Endothelial cell of umbilical vein (primary cell): ENCODE data around the gene POLR2J. TPM values are rescaled to one million over a fixed set of nuclear protein-coding genes. Genes with fewer than 3 reads are reported as not detected.
A peak's percentile ranks its signal among the peaks of the same experiment; 100 is the strongest.

Experiments
- BruUV-seq: library from RNA; stranded (reverse); fragments of 400-500 nt; replicated peaks from 2 replicates; lab custom pipeline; 2021; lab: Mats Ljungman, UMichigan
- CTCF ChIA-PET: fragments of 300-600, 350-600 bp; sonication (Branson Sonifier 250); formaldehyde crosslinking; loops from one replicate; lab custom pipeline; 2021; ENCODE audit warnings: antibody characterized with exemption, inconsistent platforms; lab: Charles Lee
- POLR2A ChIA-PET: fragments of 300-600, 350-600 bp; sonication (Branson Sonifier 250); formaldehyde crosslinking; loops from one replicate; lab custom pipeline; 2021; ENCODE audit warnings: antibody characterized with exemption, inconsistent platforms; lab: Charles Lee
- DNase-seq: peaks from one replicate; pipeline ENCODE4 v3.0.0-alpha.2; 2011; ENCODE audit warnings: low read depth, low spot score
- FAIRE-seq: peaks from 2 replicates; lab custom pipeline; 2011; peaks lifted over from hg19 to GRCh38; lab: Jason Lieb, UNC
- H2AFZ ChIP-seq: 2 replicates; pipeline ENCODE4 v1.6.0; 2012; ENCODE audit warnings: low read depth, low read length, control low read depth, inconsistent platforms
- H3K27ac ChIP-seq: 2 replicates; pipeline ENCODE4 v1.5.1; 2011; ENCODE audit warnings: low read depth, mild to moderate bottlenecking, control low read depth, low read length, moderate library complexity; ENCODE audit not compliant: insufficient read depth
- H3K27me3 ChIP-seq, 2 experiments: 2 replicates each; pipeline versions ENCODE4 v1.6.0 to v1.6.1; 2011; ENCODE audit warnings: low read length in 2 of 2, mixed read lengths in 1 of 2; ENCODE audit not compliant: control insufficient read depth in 2 of 2, insufficient read depth in 2 of 2
- H3K36me3 ChIP-seq, 2 experiments: 2 replicates in 1 of 2; 3 replicates in 1 of 2; pipeline ENCODE4 v1.5.1; 2011; ENCODE audit warnings: low read length in 2 of 2, mild to moderate bottlenecking in 1 of 2, moderate library complexity in 1 of 2; ENCODE audit not compliant: control insufficient read depth in 2 of 2, insufficient read depth in 2 of 2; ENCODE audit errors: extremely low read depth in 1 of 2
- H3K4me1 ChIP-seq: 3 replicates; pipeline ENCODE4 v1.5.1; 2011; ENCODE audit warnings: mild to moderate bottlenecking, low read length; ENCODE audit not compliant: control insufficient read depth, insufficient read depth; ENCODE audit errors: extremely low read depth
- H3K4me2 ChIP-seq: 2 replicates; pipeline ENCODE4 v1.6.1; 2011; ENCODE audit warnings: low read length, control low read depth, mixed read lengths; ENCODE audit not compliant: insufficient read depth
- H3K4me3 ChIP-seq, 3 experiments: fragments of 200-600 bp in 1 of 3; sonication (generic), shearing (Covaris generic) in 1 of 3; replicated peaks in 1 of 3; 2 replicates each; pipeline ENCODE4 v1.5.1; 2011 to 2016; ENCODE audit warnings: control low read depth in 3 of 3, low read length in 3 of 3, mild to moderate bottlenecking in 2 of 3, inconsistent platforms in 1 of 3, low read depth in 1 of 3, moderate library complexity in 1 of 3; ENCODE audit not compliant: insufficient read depth in 1 of 3
- H3K79me2 ChIP-seq: 2 replicates; pipeline ENCODE4 v1.6.0; 2012; ENCODE audit warnings: low read length, inconsistent platforms; ENCODE audit not compliant: control insufficient read depth, insufficient read depth
- H3K9ac ChIP-seq: replicated peaks from 2 replicates; pipeline ENCODE3; 2011; ENCODE audit warnings: low read length, control low read depth; ENCODE audit not compliant: insufficient read depth; ENCODE audit errors: extremely low read depth
- H3K9me1 ChIP-seq: replicated peaks from 3 replicates; pipeline ENCODE4 v1.6.0; 2011; ENCODE audit warnings: mild to moderate bottlenecking, low read length; ENCODE audit not compliant: control insufficient read depth, insufficient read depth; ENCODE audit errors: extremely low read depth
- H3K9me3 ChIP-seq: replicated peaks from 2 replicates; pipeline ENCODE4 v1.5.1; 2012; ENCODE audit warnings: low read length, inconsistent platforms; ENCODE audit not compliant: control insufficient read depth, insufficient read depth
- H4K20me1 ChIP-seq: replicated peaks from 2 replicates; pipeline ENCODE3; 2011; ENCODE audit warnings: mild to moderate bottlenecking, low read length; ENCODE audit not compliant: control insufficient read depth, insufficient read depth; ENCODE audit errors: extremely low read depth
- EZH2 ChIP-seq: IDR thresholded peaks from 2 replicates; pipeline ENCODE4 v1.6.1; 2012; ENCODE audit warnings: borderline replicate concordance, low read depth, mild to moderate bottlenecking, moderate library complexity, low read length, inconsistent platforms; ENCODE audit not compliant: severe bottlenecking
- FOS ChIP-seq: IDR thresholded peaks from 2 replicates; pipeline ENCODE4 v1.6.1; 2011; ENCODE audit warnings: mild to moderate bottlenecking, low read length, moderate library complexity, borderline replicate concordance; ENCODE audit not compliant: insufficient read depth
- GATA2 ChIP-seq: IDR thresholded peaks from 2 replicates; pipeline ENCODE4 v1.7.0; 2011; ENCODE audit warnings: low read depth, mild to moderate bottlenecking, moderate library complexity, mixed read lengths, low read length; ENCODE audit not compliant: insufficient read length, insufficient read depth
- POLR2A ChIP-seq: IDR thresholded peaks from 2 replicates; pipeline ENCODE4 v1.6.1; 2012; ENCODE audit warnings: low read depth, mild to moderate bottlenecking, control low read depth, low read length
- dilution Hi-C: fragments of 300-500 bp; cut with MboI; formaldehyde crosslinking; loops from one replicate; pipeline ENCODE4 v1.15.0; 2019; ENCODE audit warnings: low sequenced_read_pairs; ENCODE audit not compliant: extremely low pct_ligation_motif_present
- intact Hi-C: fragments of 100-400 bp; cut with micrococcal nuclease; formaldehyde crosslinking; loops from one replicate; pipeline ENCODE4 v1.10.0; 2022
- polyA plus RNA-seq, 4 experiments: library from polyadenylated mRNA; depleted of rRNA in 3 of 4; stranded (reverse) in 3 of 4; unstranded in 1 of 4; fragments of >200 nt; gene quantifications; 2 replicates each; pipeline versions ENCODE4 v1.2.1 to v1.2.3, GENCODE V29; 2011 to 2012; ENCODE audit warnings: missing spikeins in 1 of 4
- total RNA-seq: library from RNA; stranded (reverse); gene quantifications from 2 replicates; pipeline ENCODE4 v1.2.3, GENCODE V29; 2021
- TF ChIP-seq, protein P1 (sequence below), 2 donors: IDR thresholded peaks; 1 replicate in 1 of 2; 2 replicates in 1 of 2; pipeline ENCODE4 v1.5.1; 2011; ENCODE audit warnings: low read length in 2 of 2, mild to moderate bottlenecking in 2 of 2, moderate library complexity in 2 of 2, control low read depth in 1 of 2, inconsistent platforms in 1 of 2, low read depth in 1 of 2; ENCODE audit not compliant: insufficient read depth in 1 of 2; ENCODE audit errors: extremely low read depth in 1 of 2
- TF ChIP-seq, protein P2 (sequence below): IDR thresholded peaks from 2 replicates; pipeline ENCODE4 v1.6.1; 2011; ENCODE audit not compliant: insufficient read depth, insufficient read length

The POLR2J gene
- total and polyA plus RNA-seq, 2 donors (not counting 3 experiments of a cell fraction or from before 2014, with no cell fraction given): 48.7 to 93.6 TPM

DNA sequence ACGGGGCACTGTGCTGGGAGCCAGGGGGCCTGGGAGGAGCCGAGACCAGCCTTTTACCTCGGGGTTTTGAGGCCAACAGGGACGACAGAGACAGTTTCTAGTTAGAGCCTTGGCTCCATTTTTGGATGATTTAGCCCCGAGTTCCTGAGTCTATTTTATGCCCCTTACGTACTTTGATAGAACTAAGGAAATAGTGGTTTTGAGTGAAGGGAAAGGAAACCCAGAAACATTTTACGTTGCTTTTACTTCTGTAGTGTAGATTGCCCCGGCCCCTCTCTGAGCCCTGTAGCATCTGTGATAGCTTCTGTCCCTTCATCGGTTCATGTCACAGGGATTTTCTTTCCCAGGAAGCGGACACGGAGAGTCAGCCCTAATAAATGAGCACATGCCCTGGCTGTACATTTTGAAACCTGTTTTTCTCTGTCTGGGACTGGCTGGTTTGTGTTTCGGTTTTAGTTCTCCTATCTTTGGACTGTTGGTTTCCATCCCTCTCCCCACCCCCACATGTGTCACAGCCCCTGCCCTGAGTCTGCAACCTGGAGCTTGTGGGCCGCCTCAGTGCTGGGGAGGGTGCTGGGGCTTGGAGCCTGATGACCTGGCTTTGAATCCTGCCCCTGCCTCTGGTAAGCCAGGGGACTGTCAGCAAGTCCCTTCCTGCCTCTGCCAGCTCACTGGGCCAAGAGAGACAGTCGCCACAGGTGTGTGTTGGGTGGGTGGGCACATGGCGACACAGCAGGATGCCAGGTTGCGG lies 52.3 kb downstream of the POLR2J start:
- POLR2A ChIA-PET: no interaction called here
- intact Hi-C loops: no loop called here
- TF ChIP-seq GATA2 (no peak), FOS (no peak), POLR2A (no peak), EZH2 (no peak)
- TF ChIP-seq, protein P1, sequence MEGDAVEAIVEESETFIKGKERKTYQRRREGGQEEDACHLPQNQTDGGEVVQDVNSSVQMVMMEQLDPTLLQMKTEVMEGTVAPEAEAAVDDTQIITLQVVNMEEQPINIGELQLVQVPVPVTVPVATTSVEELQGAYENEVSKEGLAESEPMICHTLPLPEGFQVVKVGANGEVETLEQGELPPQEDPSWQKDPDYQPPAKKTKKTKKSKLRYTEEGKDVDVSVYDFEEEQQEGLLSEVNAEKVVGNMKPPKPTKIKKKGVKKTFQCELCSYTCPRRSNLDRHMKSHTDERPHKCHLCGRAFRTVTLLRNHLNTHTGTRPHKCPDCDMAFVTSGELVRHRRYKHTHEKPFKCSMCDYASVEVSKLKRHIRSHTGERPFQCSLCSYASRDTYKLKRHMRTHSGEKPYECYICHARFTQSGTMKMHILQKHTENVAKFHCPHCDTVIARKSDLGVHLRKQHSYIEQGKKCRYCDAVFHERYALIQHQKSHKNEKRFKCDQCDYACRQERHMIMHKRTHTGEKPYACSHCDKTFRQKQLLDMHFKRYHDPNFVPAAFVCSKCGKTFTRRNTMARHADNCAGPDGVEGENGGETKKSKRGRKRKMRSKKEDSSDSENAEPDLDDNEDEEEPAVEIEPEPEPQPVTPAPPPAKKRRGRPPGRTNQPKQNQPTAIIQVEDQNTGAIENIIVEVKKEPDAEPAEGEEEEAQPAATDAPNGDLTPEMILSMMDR (IDR thresholded peaks at IDR 0.05; ENCODE audit: extremely low read depth in 1 of 2, insufficient read depth in 1 of 2, low read depth in 1 of 2, low read length in 2 of 2): no peak
- TF ChIP-seq, protein P2, sequence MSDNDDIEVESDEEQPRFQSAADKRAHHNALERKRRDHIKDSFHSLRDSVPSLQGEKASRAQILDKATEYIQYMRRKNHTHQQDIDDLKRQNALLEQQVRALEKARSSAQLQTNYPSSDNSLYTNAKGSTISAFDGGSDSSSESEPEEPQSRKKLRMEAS: no peak
- DNase-seq (no peak), FAIRE-seq (no peak)
- no peak overlapping the region for H3K4me3 ChIP-seq
- H4K20me1 ChIP-seq: no peaks in the 10 kb centered on the region
- H3K79me2 ChIP-seq: no peaks in the 10 kb centered on the region
- H3K9me1 ChIP-seq: no peaks in the 10 kb centered on the region
- no peak overlapping the region for H3K4me2 ChIP-seq
- H3K36me3 ChIP-seq: peaks cover 0 to 23% of the 10 kb centered on the region in 2 experiments
- BruUV-seq: TSS peak; percentile 53
- no peaks in the 10 kb centered on the region for H3K9me3 ChIP-seq
- CTCF ChIA-PET: no interaction called here
- H3K9ac ChIP-seq: no peak overlapping the region
- no peaks in the 10 kb centered on the region for H3K4me1 ChIP-seq
- H2AFZ ChIP-seq: no peak overlapping the region
- H3K27me3 ChIP-seq: no peaks in the 10 kb centered on the region
- dilution Hi-C loops: no loop called here
- H3K27ac ChIP-seq: no peak overlapping the region
